HEK293 (cell line): ENCODE measurements around the gene ITGA4.

Source experiments
- CTCF ChIA-PET: fragments of 350-600 bp; formaldehyde crosslinking; extraction: SDS; loops from one replicate; lab custom pipeline; 2021; ENCODE audit warnings: antibody characterized with exemption; lab: Yijun Ruan, JAX
- POLR2A ChIA-PET: fragments of 300-600 bp; formaldehyde crosslinking; extraction: SDS; loops from one replicate; lab custom pipeline; 2020; ENCODE audit warnings: antibody characterized with exemption, inconsistent platforms; lab: Yijun Ruan, JAX
- H3K27ac ChIP-seq: fragments of 200-500 bp; sonication (Bioruptor generic); 2 replicates; pipeline ENCODE4 v1.5.1; 2014; ENCODE audit warnings: low read depth, low read length, control low read depth, inconsistent platforms; ENCODE audit errors: extremely low read depth
- H3K36me3 ChIP-seq, 2 experiments: fragments of 200-500 bp in 1 of 2; sonication (Bioruptor generic) in 1 of 2; 1 replicate in 1 of 2; 2 replicates in 1 of 2; pipeline ENCODE4 v1.5.1; 2014 to 2017; ENCODE audit warnings: inconsistent platforms in 2 of 2, low read length in 2 of 2; ENCODE audit not compliant: control insufficient read depth in 2 of 2, insufficient read depth in 1 of 2
- H3K4me1 ChIP-seq: fragments of 200-500 bp; sonication (Bioruptor generic); 2 replicates; pipeline ENCODE4 v1.5.1; 2014; ENCODE audit warnings: mild to moderate bottlenecking, low read length, inconsistent platforms; ENCODE audit not compliant: control insufficient read depth, insufficient read depth
- H3K4me3 ChIP-seq: 2 replicates; pipeline ENCODE4 v1.5.1; 2011; ENCODE audit warnings: low read depth, mild to moderate bottlenecking, control low read depth, low read length, moderate library complexity
- H3K9me3 ChIP-seq: fragments of 200-500 bp; sonication (Bioruptor generic); 2 replicates; pipeline ENCODE4 v1.5.1; 2014; ENCODE audit warnings: low read depth, low read length, inconsistent platforms; ENCODE audit not compliant: control insufficient read depth, insufficient read depth
- GFI1B ChIP-seq: fragments of 450-650 bp; formaldehyde crosslinking; IDR thresholded peaks from 2 replicates; pipeline ENCODE4 v1.5.1; 2016; ENCODE audit warnings: missing biosample characterization, missing genetic modification characterization
- IKZF3 ChIP-seq: fragments of 450-650 bp; IDR thresholded peaks from 2 replicates; pipeline ENCODE4 v1.5.0; 2018; ENCODE audit warnings: missing biosample characterization, mild to moderate bottlenecking, missing genetic modification characterization, moderate library complexity
- MYNN ChIP-seq: fragments of 450-650 bp; formaldehyde crosslinking; IDR thresholded peaks from 2 replicates; pipeline ENCODE4 v1.5.1; 2016; ENCODE audit warnings: missing biosample characterization, missing genetic modification characterization, borderline replicate concordance
- RBAK ChIP-seq: fragments of 450-650 bp; formaldehyde crosslinking; IDR thresholded peaks from 2 replicates; pipeline ENCODE4 v1.5.1; 2016; ENCODE audit warnings: missing biosample characterization, missing genetic modification characterization
- SP7 ChIP-seq: fragments of 450-650 bp; formaldehyde crosslinking; IDR thresholded peaks from 2 replicates; pipeline ENCODE4 v1.5.1; 2016; ENCODE audit warnings: missing biosample characterization, missing genetic modification characterization
- YY1 ChIP-seq: fragments of 450-650 bp; formaldehyde crosslinking; IDR thresholded peaks from 2 replicates; pipeline ENCODE4 v1.5.1; 2018; ENCODE audit warnings: missing biosample characterization, missing genetic modification characterization
- ZBTB20 ChIP-seq: fragments of 450-650 bp; formaldehyde crosslinking; IDR thresholded peaks from 2 replicates; pipeline ENCODE4 v1.5.1; 2016; ENCODE audit warnings: missing biosample characterization, missing genetic modification characterization
- ZBTB26 ChIP-seq: fragments of 450-650 bp; formaldehyde crosslinking; optimal IDR thresholded peaks from 2 replicates; pipeline ENCODE3; 2016; ENCODE audit warnings: missing biosample characterization, mild to moderate bottlenecking, missing genetic modification characterization
- ZIC2 ChIP-seq: fragments of 450-650 bp; formaldehyde crosslinking; IDR thresholded peaks from 2 replicates; pipeline ENCODE4 v1.5.1; 2016; ENCODE audit warnings: missing biosample characterization, missing genetic modification characterization
- ZNF133 ChIP-seq: fragments of 450-650 bp; formaldehyde crosslinking; IDR thresholded peaks from 2 replicates; pipeline ENCODE4 v1.5.1; 2016; ENCODE audit warnings: missing biosample characterization, missing genetic modification characterization
- ZNF23 ChIP-seq: fragments of 450-650 bp; formaldehyde crosslinking; IDR thresholded peaks from 2 replicates; pipeline ENCODE4 v1.5.1; 2016; ENCODE audit warnings: missing biosample characterization, missing genetic modification characterization, borderline replicate concordance
- ZNF266 ChIP-seq: fragments of 450-650 bp; formaldehyde crosslinking; IDR thresholded peaks from 2 replicates; pipeline ENCODE4 v1.5.1; 2016; ENCODE audit warnings: missing biosample characterization, missing genetic modification characterization, low read depth
- ZNF274 ChIP-seq, 2 experiments: fragments of 200-500 bp in 1 of 2; fragments of 450-650 bp in 1 of 2; sonication (Bioruptor generic) in 1 of 2; formaldehyde crosslinking in 1 of 2; IDR thresholded peaks; 2 replicates each; pipeline versions ENCODE4 v1.5.1 to v1.6.1; 2014 to 2016; ENCODE audit warnings: borderline replicate concordance in 1 of 2, inconsistent platforms in 1 of 2, low read length in 1 of 2, missing biosample characterization in 1 of 2, missing genetic modification characterization in 1 of 2
- ZNF311 ChIP-seq: fragments of 450-650 bp; formaldehyde crosslinking; IDR thresholded peaks from 2 replicates; pipeline ENCODE4 v1.5.1; 2017; ENCODE audit warnings: missing biosample characterization, missing genetic modification characterization, borderline replicate concordance
- ZNF394 ChIP-seq: fragments of 450-650 bp; formaldehyde crosslinking; IDR thresholded peaks from 2 replicates; pipeline ENCODE4 v1.5.1; 2016; ENCODE audit warnings: missing biosample characterization, missing genetic modification characterization, mild to moderate bottlenecking, moderate library complexity, borderline replicate concordance
- ZNF423 ChIP-seq: fragments of 450-650 bp; formaldehyde crosslinking; IDR thresholded peaks from 2 replicates; pipeline ENCODE4 v1.5.1; 2016; ENCODE audit warnings: missing biosample characterization, missing genetic modification characterization
- ZNF426 ChIP-seq: fragments of 450-650 bp; formaldehyde crosslinking; IDR thresholded peaks from 2 replicates; pipeline ENCODE4 v1.5.1; 2017; ENCODE audit warnings: missing biosample characterization, missing genetic modification characterization, mild to moderate bottlenecking, inconsistent platforms, moderate library complexity
- ZNF48 ChIP-seq: fragments of 450-650 bp; formaldehyde crosslinking; IDR thresholded peaks from 2 replicates; pipeline ENCODE4 v1.5.1; 2016; ENCODE audit warnings: missing biosample characterization, missing genetic modification characterization
- ZNF544 ChIP-seq: fragments of 450-650 bp; formaldehyde crosslinking; IDR thresholded peaks from 2 replicates; pipeline ENCODE4 v1.5.0; 2017; ENCODE audit warnings: missing biosample characterization, missing genetic modification characterization
- ZNF571 ChIP-seq: fragments of 450-650 bp; formaldehyde crosslinking; IDR thresholded peaks from 2 replicates; pipeline ENCODE4 v1.5.0; 2017; ENCODE audit warnings: missing biosample characterization, missing genetic modification characterization
- ZNF600 ChIP-seq: fragments of 450-650 bp; formaldehyde crosslinking; IDR thresholded peaks from 2 replicates; pipeline ENCODE4 v1.5.1; 2016; ENCODE audit warnings: missing biosample characterization, missing genetic modification characterization
- ZNF654 ChIP-seq: fragments of 450-650 bp; formaldehyde crosslinking; IDR thresholded peaks from 2 replicates; pipeline ENCODE4 v1.5.1; 2016; ENCODE audit warnings: low read depth, missing biosample characterization, missing genetic modification characterization
- ZNF658 ChIP-seq: fragments of 450-650 bp; formaldehyde crosslinking; IDR thresholded peaks from 2 replicates; pipeline ENCODE4; 2016; ENCODE audit warnings: missing biosample characterization, missing genetic modification characterization
- ZNF660 ChIP-seq: fragments of 450-650 bp; IDR thresholded peaks from 2 replicates; pipeline ENCODE4 v1.5.1; 2018; ENCODE audit warnings: missing biosample characterization, mild to moderate bottlenecking, missing genetic modification characterization
- ZNF677 ChIP-seq: fragments of 450-650 bp; IDR thresholded peaks from 2 replicates; pipeline ENCODE4 v1.5.0; 2018; ENCODE audit warnings: missing biosample characterization, mild to moderate bottlenecking, missing genetic modification characterization, moderate library complexity
- ZNF747 ChIP-seq: fragments of 450-650 bp; formaldehyde crosslinking; IDR thresholded peaks from 2 replicates; pipeline ENCODE4 v1.5.1; 2016; ENCODE audit warnings: missing biosample characterization, missing genetic modification characterization
- ZNF830 ChIP-seq: fragments of 450-650 bp; IDR thresholded peaks from 2 replicates; pipeline ENCODE4 v1.5.0; 2018; ENCODE audit warnings: missing biosample characterization, missing genetic modification characterization, low read depth, mild to moderate bottlenecking, moderate library complexity
- TF ChIP-seq, protein P1 (sequence below): fragments of 450-650 bp; formaldehyde crosslinking; IDR thresholded peaks from 2 replicates; pipeline ENCODE4 v1.5.1; 2017; ENCODE audit warnings: missing biosample characterization, missing genetic modification characterization
- TF ChIP-seq, protein P2 (sequence below): IDR thresholded peaks from 2 replicates; pipeline ENCODE4 v1.6.1; 2011; ENCODE audit warnings: mild to moderate bottlenecking, low read depth, low read length, borderline replicate concordance

Gene ITGA4

DNA sequence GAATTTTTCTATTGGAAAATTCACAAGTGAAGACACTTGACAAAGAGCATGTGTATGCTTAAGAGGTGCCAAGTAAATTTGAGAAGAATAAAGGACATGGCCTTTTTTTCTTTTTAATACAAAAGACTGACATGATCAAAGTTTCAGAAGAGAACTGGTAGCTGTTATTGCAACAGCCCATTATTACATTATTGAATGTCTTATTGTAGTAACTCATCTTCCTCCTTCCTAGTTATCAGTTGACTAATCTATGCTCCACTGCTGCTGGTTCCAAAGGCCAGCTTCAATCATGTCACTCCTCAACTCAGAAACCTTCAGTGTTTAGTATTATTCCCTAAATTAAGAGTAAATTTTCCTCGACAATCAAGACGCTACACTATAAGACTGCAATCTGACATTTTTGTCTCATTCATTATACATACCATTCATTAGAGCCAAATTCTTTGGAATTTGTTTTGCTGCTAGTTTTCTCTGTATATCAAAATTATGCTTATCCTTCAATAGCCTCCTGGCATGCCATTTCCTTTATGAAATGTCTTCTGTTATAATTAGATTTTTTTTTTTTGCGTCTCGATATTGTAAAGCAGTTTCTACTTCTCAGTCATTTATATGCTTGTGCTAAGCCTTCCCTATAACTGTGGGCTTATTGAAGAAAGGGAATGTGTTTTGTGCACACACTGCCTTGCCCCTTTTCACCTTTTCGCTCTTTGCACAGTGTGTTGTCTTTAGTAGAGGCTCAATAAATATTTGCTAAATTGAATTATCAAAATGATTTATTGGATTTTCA is 27.9 kb downstream of the ITGA4 start:
- TF ChIP-seq IKZF3 (tag by site-specific recombination) (no peak), ZNF747 (tag by site-specific recombination) (no peak), GFI1B (tag by site-specific recombination) (no peak)
- Histone ChIP-seq H3K4me1 (no peaks in the 10 kb centered on the region), H3K27ac (no peak overlapping the region), H3K36me3 (peaks cover 0 to 3% of the 10 kb centered on the region in 2 experiments; a peak in 1 of 3 replicates), H3K9me3 (no peaks in the 10 kb centered on the region), H3K4me3 (no peak overlapping the region)
- CTCF ChIA-PET: interaction anchor here (0.5 to 1.6 kb wide), 5 partner anchors 10 to 1266 kb away, joined by 3 to 4 read pairs (median 3); partner anchors contain the start of gene ITGA4
- POLR2A ChIA-PET: no interaction called here

GRCh38 chr2:181485638-181485946 is 28.4 kb downstream of the ITGA4 start:
- no peak for TF ChIP-seq ZNF266
- TF ChIP-seq ZNF274 (IDR thresholded peaks at IDR 0.05; ENCODE audit: low read length): no peak
- no peak for TF ChIP-seq ZNF274 (tag by site-specific recombination; IDR thresholded peaks at IDR 0.05; ENCODE audit: borderline replicate concordance)
- no peak for TF ChIP-seq ZNF677 (tag by site-specific recombination)
- TF ChIP-seq, protein P1, sequence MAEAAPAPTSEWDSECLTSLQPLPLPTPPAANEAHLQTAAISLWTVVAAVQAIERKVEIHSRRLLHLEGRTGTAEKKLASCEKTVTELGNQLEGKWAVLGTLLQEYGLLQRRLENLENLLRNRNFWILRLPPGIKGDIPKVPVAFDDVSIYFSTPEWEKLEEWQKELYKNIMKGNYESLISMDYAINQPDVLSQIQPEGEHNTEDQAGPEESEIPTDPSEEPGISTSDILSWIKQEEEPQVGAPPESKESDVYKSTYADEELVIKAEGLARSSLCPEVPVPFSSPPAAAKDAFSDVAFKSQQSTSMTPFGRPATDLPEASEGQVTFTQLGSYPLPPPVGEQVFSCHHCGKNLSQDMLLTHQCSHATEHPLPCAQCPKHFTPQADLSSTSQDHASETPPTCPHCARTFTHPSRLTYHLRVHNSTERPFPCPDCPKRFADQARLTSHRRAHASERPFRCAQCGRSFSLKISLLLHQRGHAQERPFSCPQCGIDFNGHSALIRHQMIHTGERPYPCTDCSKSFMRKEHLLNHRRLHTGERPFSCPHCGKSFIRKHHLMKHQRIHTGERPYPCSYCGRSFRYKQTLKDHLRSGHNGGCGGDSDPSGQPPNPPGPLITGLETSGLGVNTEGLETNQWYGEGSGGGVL: no peak
- no peak for TF ChIP-seq ZNF423 (tag by site-specific recombination)
- no peak for TF ChIP-seq SP7 (tag by site-specific recombination)
- TF ChIP-seq ZNF658: no peak
- TF ChIP-seq ZNF654 (tag by site-specific recombination): no peak
- TF ChIP-seq YY1 (tag by site-specific recombination): no peak
- TF ChIP-seq, protein P2, sequence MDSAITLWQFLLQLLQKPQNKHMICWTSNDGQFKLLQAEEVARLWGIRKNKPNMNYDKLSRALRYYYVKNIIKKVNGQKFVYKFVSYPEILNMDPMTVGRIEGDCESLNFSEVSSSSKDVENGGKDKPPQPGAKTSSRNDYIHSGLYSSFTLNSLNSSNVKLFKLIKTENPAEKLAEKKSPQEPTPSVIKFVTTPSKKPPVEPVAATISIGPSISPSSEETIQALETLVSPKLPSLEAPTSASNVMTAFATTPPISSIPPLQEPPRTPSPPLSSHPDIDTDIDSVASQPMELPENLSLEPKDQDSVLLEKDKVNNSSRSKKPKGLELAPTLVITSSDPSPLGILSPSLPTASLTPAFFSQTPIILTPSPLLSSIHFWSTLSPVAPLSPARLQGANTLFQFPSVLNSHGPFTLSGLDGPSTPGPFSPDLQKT: no peak
- TF ChIP-seq ZBTB20 (tag by site-specific recombination): no peak
- TF ChIP-seq, all 188 proteins: peak for 0
- ChIA-PET CTCF (interaction anchor here (0.8 to 1.6 kb wide), 3 partner anchors 9 to 88 kb away, joined by 3 to 4 read pairs (median 3); partner anchors contain the start of gene ITGA4), POLR2A (no interaction called here)
- H3K9me3 ChIP-seq: no peaks in the 10 kb centered on the region
- peaks cover 0 to 3% of the 10 kb centered on the region in 2 experiments; a peak in 1 of 3 replicates for H3K36me3 ChIP-seq
- no peak overlapping the region for H3K27ac ChIP-seq
- no peaks in the 10 kb centered on the region for H3K4me1 ChIP-seq
- no peak overlapping the region for H3K4me3 ChIP-seq

GRCh38 chr2:181499231-181499630 is 42.0 kb downstream of the ITGA4 start:
- H3K36me3 ChIP-seq: no peaks in the 10 kb centered on the region
- POLR2A ChIA-PET: no interaction called here
- H3K4me1 ChIP-seq: no peaks in the 10 kb centered on the region
- no peak overlapping the region for H3K27ac ChIP-seq
- no peaks in the 10 kb centered on the region for H3K9me3 ChIP-seq
- H3K4me3 ChIP-seq: no peak overlapping the region
- CTCF ChIA-PET: interaction anchor here (0.6 kb wide), 1 partner anchor 9 kb away, joined by 3 read pairs; no protein-coding TSS in a partner anchor
- TF ChIP-seq ZNF23 (tag by site-specific recombination) (no peak), ZNF571 (tag by site-specific recombination) (no peak), ZNF311 (tag by site-specific recombination) (no peak), ZIC2 (tag by site-specific recombination) (no peak), ZNF133 (tag by site-specific recombination) (no peak), ZNF660 (no peak), ZNF600 (tag by site-specific recombination) (no peak), ZNF677 (tag by site-specific recombination) (no peak), ZNF544 (tag by site-specific recombination) (no peak), ZNF48 (tag by site-specific recombination) (no peak), ZNF394 (tag by site-specific recombination) (no peak), ZNF830 (tag by site-specific recombination) (no peak), ZBTB26 (tag by site-specific recombination) (no peak), ZNF658 (no peak), MYNN (tag by site-specific recombination) (no peak), ZNF426 (tag by site-specific recombination) (no peak), RBAK (tag by site-specific recombination) (no peak)
